ES-I3 (cell line): ENCODE data around the gene KRTAP13-4.

Experiments
- H3K36me3 ChIP-seq: 2 replicates; pipeline ENCODE4 v1.6.1; 2013; ENCODE audit warnings: mild to moderate bottlenecking, low read length, control low read depth, moderate library complexity; ENCODE audit not compliant: insufficient read depth
- H3K4me1 ChIP-seq: 2 replicates; pipeline ENCODE4 v1.6.1; 2013; ENCODE audit warnings: mild to moderate bottlenecking, control low read depth, low read length; ENCODE audit not compliant: insufficient read depth
- H3K9ac ChIP-seq: 2 replicates; pipeline ENCODE4 v1.6.1; 2013; ENCODE audit warnings: low read depth, mild to moderate bottlenecking, low read length, moderate library complexity
- H3K9me3 ChIP-seq: 2 replicates; pipeline ENCODE4 v1.6.1; 2013; ENCODE audit warnings: mild to moderate bottlenecking, low read length, moderate library complexity; ENCODE audit not compliant: control insufficient read depth, insufficient read depth

Gene KRTAP13-4, protein sequence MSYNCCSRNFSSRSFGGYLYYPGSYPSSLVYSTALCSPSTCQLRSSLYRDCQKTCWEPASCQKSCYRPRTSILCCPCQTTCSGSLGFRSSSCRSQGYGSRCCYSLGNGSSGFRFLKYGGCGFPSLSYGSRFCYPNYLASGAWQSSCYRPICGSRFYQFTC

GRCh38 chr21:30430170-30430655 is at the start of gene KRTAP13-4:
TSS of gene KRTAP13-4 (plus strand) at chr21:30430220. CDS start at chr21:30430276, 56 bp downstream.
- H3K9me3 ChIP-seq = no peaks in the 10 kb centered on the region; the same call in 1 of the 2 replicates
- H3K4me1 ChIP-seq = peaks cover 7% of the 10 kb centered on the region; the same call in 1 of the 2 replicates
- no peaks in the 10 kb centered on the region for H3K36me3 ChIP-seq
- no peak within 1 kb of the TSS for H3K9ac ChIP-seq

DNA sequence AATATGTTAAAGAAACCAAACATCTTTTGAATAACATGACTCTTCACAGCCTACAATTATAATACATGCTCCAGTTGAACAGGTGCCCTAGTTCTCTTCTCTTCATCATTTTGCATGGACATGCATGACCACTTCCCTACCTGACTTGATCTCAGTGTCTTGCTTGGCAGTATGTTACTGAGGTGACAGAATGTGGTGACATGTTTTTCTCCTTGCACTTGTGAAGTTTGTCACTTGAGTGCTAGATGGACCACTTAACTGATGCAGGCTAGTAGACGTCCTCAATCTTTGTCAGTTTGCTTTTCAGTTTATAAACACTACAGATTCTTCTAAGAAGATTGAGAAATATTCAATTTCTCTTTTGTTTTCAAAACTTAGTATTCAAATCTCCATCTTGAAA is 47.8 kb upstream of the KRTAP13-4 start:
- no peaks in the 10 kb centered on the region for H3K9me3 ChIP-seq
- H3K9ac ChIP-seq = no peak overlapping the region
- no peaks in the 10 kb centered on the region for H3K4me1 ChIP-seq
- no peaks in the 10 kb centered on the region for H3K36me3 ChIP-seq

DNA sequence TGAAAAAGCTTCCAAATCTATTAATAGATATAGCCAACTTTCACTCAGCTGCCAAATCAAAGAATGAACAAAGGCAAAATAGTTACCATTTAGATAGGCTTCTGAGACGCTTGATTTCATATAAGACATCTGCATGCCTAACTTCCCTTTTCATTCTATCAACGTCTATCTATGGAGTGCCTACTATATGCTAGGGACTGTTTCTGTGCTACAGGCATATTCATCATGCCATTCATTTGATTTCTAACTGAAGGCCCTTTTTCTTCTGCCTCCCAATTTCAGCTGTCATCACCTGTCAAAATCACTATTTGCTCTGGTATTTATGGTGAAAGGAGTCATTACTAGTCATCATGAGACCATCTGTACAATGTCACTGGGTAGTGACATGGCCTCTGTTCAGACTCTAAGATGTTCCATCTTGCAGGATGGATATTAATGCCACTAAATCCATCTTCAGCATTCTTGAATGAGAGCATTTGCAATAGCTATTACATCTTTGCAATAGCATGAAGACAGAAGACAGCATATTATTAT is 38.5 kb upstream of the KRTAP13-4 start:
- Histone ChIP-seq H3K4me1 (no peaks in the 10 kb centered on the region), H3K36me3 (no peaks in the 10 kb centered on the region), H3K9me3 (no peaks in the 10 kb centered on the region), H3K9ac (no peak overlapping the region)

DNA sequence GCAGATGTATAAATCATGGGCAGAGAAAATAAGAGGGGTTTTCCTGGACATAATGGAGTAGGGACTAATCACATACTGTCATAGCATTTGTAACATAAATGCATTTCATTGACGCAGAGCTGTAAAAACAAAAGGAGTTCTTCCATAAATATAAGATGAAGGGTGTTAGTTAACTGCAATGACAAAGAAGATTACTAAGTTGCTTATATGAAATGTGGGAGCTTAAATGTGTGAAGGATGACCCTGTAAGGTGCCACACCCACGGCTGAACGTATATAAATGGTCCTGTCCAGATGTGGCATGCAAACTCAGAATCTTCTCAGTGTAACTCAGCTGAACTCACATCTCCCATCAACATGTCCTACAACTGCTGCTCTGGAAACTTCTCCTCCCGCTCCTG is 34.3 kb upstream of the KRTAP13-4 start, which contains the start of gene KRTAP13-1:
Gene KRTAP13-1 (plus strand): TSS at position 301 of the 400 bp plus-strand sequence. CDS start 56 bp downstream, at position 357.
- Histone ChIP-seq H3K9ac (no peak within 1 kb of the TSS), H3K4me1 (no peaks in the 10 kb centered on the region), H3K9me3 (no peaks in the 10 kb centered on the region), H3K36me3 (no peaks in the 10 kb centered on the region)

- Histone ChIP-seq H3K36me3 (no peaks in the 10 kb centered on the region), H3K9me3 (no peaks in the 10 kb centered on the region)
These were observed 21.1 kb upstream of the KRTAP13-4 start for GRCh38 chr21:30408782-30409494.

GRCh38 chr21:30415993-30416392 is 14.0 kb upstream of the KRTAP13-4 start:
- Histone ChIP-seq H3K9ac (no peak overlapping the region), H3K36me3 (no peaks in the 10 kb centered on the region), H3K9me3 (no peaks in the 10 kb centered on the region; the same call in none of the 2 replicates), H3K4me1 (no peaks in the 10 kb centered on the region)

More at GRCh38 chr21:30408782-30409494, 21.1 kb upstream of the KRTAP13-4 start:
- H3K9ac ChIP-seq = peak overlapping the region; percentile 29; the same call in 1 of the 2 replicates
- H3K4me1 ChIP-seq = no peaks in the 10 kb centered on the region

GRCh38 chr21:30425826-30426225 is 4.2 kb upstream of the KRTAP13-4 start, which contains the start of gene KRTAP13-3:
TSS of gene KRTAP13-3 (minus strand) at chr21:30425926. CDS start at chr21:30425912, 14 bp downstream.
- Histone ChIP-seq H3K36me3 (no peaks in the 10 kb centered on the region), H3K4me1 (peaks cover 7% of the 10 kb centered on the region; the same call in 1 of the 2 replicates), H3K9me3 (no peaks in the 10 kb centered on the region; the same call in 1 of the 2 replicates), H3K9ac (no peak within 1 kb of the TSS)

GRCh38 chr21:30426731-30427130 is 3.3 kb upstream of the KRTAP13-4 start:
- H3K36me3 ChIP-seq = no peaks in the 10 kb centered on the region
- peaks cover 7% of the 10 kb centered on the region; the same call in 1 of the 2 replicates for H3K4me1 ChIP-seq
- no peaks in the 10 kb centered on the region; the same call in 1 of the 2 replicates for H3K9me3 ChIP-seq
- no peak overlapping the region for H3K9ac ChIP-seq

- no peak overlapping the region for H3K9ac ChIP-seq
- no peaks in the 10 kb centered on the region for H3K36me3 ChIP-seq
- no peaks in the 10 kb centered on the region for H3K9me3 ChIP-seq
- no peaks in the 10 kb centered on the region for H3K4me1 ChIP-seq
These were observed 4.1 kb downstream of the KRTAP13-4 start for GRCh38 chr21:30434033-30434631.

DNA sequence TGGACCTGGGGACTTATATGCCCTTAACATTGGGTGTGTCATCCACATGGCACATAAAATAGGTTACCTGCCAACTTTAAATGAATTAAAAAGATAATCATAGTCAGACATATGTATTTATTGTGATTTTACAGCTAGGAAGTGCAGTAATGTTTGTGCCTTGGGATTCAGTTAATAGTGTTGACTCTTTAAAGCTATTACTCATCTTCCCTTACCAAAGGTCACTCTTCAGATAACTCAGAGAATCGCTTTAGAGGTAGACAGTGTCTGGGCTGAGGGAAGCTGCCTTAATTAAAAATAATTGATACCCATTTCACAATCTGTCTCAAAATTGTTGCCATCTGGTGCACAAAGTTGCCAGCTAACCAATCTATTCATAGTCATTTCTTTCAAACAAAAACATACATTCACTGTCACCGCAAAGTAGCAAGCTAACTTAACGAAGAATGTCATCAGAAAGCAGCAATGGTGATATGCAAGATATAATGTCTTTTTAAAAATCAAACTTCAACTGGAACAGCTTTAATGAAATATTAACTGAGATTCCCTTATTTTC is 7.1 kb downstream of the KRTAP13-4 start:
- Histone ChIP-seq H3K4me1 (no peaks in the 10 kb centered on the region), H3K9me3 (no peaks in the 10 kb centered on the region), H3K9ac (no peak overlapping the region), H3K36me3 (no peaks in the 10 kb centered on the region)

- no peak within 1 kb of the TSS for H3K9ac ChIP-seq
- no peaks in the 10 kb centered on the region for H3K9me3 ChIP-seq
- no peaks in the 10 kb centered on the region; the same call in 1 of the 2 replicates for H3K4me1 ChIP-seq
- no peaks in the 10 kb centered on the region for H3K36me3 ChIP-seq
These were observed 10.0 kb downstream of the KRTAP13-4 start, which contains the start of gene KRTAP15-1 for GRCh38 chr21:30439975-30440374. TSS of gene KRTAP15-1 (plus strand) at chr21:30440275. CDS start at chr21:30440328, 53 bp downstream.

DNA sequence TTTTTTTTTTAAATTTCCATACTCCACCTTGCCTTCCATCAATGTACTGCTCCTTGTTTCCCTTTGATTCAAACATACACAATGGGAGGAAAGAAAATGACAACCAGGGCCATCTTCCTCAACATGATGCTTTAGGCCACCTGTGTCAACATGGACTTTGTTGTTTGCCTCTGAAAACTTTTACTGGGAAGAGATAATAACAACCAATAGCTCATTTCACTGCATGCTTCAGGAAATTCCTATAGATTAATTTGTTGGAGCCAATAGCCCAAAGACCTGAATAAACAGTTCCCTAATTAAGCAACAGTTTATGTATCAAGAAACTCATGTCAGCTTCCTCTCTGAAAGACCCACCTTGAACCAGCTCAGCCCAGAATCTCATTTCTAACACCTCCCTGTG is 13.2 kb downstream of the KRTAP13-4 start:
- H3K9ac ChIP-seq = no peak overlapping the region
- no peaks in the 10 kb centered on the region; the same call in 1 of the 2 replicates for H3K4me1 ChIP-seq
- no peaks in the 10 kb centered on the region for H3K9me3 ChIP-seq
- H3K36me3 ChIP-seq = no peaks in the 10 kb centered on the region

DNA sequence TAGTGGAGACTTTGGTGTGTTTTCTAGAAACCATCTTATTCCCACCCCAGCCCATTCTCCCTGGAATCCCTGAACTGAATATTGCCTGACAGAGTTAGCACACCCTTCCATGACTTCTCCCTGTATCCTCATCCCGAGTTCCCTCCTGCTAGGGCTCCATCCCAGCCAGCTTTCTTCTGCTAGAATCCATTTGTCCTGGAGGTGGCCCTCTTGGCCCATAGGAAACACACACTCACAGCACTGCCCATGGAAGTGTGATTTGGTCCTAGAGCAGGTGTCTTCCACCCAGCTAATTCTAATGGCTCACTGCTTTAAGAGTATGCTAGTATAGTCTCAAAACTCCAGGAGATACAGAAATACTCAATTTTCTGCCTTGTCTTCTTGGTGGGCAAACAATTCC is 14.2 kb downstream of the KRTAP13-4 start:
- H3K4me1 ChIP-seq = no peaks in the 10 kb centered on the region; the same call in 1 of the 2 replicates
- no peaks in the 10 kb centered on the region for H3K9me3 ChIP-seq
- H3K9ac ChIP-seq = no peak overlapping the region
- no peaks in the 10 kb centered on the region for H3K36me3 ChIP-seq

DNA sequence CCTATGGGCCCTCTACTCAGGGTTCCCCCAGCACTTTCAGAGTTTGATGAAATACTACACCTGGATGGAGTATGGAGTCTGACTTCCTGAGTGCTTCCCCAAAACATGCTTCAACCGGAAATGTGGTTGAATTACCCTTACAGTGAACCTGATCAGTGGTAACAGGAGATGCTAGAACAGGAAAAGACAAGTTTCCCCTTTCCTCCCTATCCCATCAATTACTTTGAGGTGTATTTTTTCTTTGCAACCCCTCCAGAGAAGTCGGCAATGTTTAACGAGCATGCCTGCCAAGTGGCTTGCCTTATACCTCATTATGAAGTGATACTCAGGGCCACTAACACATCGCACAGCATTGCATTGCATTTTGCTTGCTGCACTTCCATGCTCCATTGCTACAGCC is 17.0 kb downstream of the KRTAP13-4 start:
- H3K4me1 ChIP-seq = no peaks in the 10 kb centered on the region; the same call in 1 of the 2 replicates
- no peak overlapping the region for H3K9ac ChIP-seq
- no peaks in the 10 kb centered on the region for H3K36me3 ChIP-seq
- H3K9me3 ChIP-seq = no peaks in the 10 kb centered on the region
